ENCODE data around the gene FEM1B.

- TF ChIP-seq POLR2A (IDR thresholded peaks at IDR 0.05) (no peak), CTCF (IDR thresholded peaks at IDR 0.05) (no peak), POLR2AphosphoS5 (IDR thresholded peaks at IDR 0.05) (no peak)
These were observed 61.9 kb downstream of the FEM1B start for GRCh38 chr15:68339481-68339880.
